HG03558 (cell line): ENCODE measurements around the gene OTOP2.

ENCODE experiments used
- ATAC-seq: cut with Tn5 transposase; IDR thresholded peaks from one replicate; pipeline ENCODE4 v1.9.1; 2021; ENCODE audit warnings: moderate number of reproducible peaks; ENCODE audit not compliant: unreplicated experiment; ENCODE audit errors: extremely low read depth

Gene OTOP2

GRCh38 chr17:74949455-74950115 is 25.5 kb downstream of the OTOP2 start:
- ATAC-seq = no peak

DNA sequence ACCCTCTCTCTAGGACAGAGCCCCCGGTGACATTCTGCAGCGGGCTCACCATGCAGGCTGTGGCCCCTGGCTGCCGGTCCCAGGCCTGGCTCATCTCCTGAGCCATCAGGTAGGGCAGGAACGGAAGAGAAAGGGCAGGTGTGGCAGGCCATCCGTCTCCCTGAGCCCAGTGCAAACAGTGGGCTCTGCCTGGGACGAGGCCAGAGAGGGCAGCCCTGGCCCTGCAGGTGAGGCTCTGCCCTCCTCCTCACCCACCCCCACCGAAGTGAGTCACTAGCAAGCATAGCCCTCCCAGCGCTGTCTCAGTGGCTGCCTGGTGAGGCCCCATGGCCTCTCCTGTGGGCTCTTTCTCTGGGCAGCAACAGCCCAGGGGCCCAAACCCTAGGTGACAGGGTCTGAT is 26.1 kb downstream of the OTOP2 start:
- no peak for ATAC-seq

GRCh38 chr17:74951065-74951464 is 27.0 kb downstream of the OTOP2 start:
- no peak for ATAC-seq

GRCh38 chr17:74951680-74952421 is 27.8 kb downstream of the OTOP2 start:
- ATAC-seq = no peak

GRCh38 chr17:74952431-74953133 is 28.5 kb downstream of the OTOP2 start:
- no peak for ATAC-seq

DNA sequence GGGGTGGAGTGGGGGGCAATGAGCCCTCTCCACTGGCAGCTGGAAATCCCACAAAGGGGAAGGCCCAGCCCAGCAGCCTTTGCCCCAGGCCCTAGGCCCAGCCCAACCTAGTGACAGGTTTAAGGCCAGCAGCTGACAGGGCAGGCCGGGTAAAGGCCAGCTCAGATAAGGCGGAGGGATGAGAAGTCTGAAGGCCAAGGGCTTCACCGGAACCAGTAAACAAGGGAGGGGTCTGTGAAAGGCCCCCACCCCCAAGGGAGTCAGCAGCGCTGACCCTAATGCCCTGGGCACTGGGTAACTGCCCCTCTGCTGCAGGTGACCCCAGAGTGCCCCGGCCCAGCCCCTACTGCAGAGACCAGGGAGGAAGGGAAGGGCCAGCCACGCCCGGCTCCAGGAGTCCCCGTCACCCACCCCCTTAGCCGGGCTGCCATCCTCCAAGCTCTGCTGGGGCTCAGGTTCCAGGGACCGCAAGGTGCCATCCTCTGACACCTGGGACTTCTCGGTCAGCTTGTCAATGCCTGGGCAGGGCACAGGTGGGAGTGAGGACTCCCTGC is 29.1 kb downstream of the OTOP2 start:
- ATAC-seq = no peak

GRCh38 chr17:74954115-74954514 is 30.0 kb downstream of the OTOP2 start:
- no peak for ATAC-seq

DNA sequence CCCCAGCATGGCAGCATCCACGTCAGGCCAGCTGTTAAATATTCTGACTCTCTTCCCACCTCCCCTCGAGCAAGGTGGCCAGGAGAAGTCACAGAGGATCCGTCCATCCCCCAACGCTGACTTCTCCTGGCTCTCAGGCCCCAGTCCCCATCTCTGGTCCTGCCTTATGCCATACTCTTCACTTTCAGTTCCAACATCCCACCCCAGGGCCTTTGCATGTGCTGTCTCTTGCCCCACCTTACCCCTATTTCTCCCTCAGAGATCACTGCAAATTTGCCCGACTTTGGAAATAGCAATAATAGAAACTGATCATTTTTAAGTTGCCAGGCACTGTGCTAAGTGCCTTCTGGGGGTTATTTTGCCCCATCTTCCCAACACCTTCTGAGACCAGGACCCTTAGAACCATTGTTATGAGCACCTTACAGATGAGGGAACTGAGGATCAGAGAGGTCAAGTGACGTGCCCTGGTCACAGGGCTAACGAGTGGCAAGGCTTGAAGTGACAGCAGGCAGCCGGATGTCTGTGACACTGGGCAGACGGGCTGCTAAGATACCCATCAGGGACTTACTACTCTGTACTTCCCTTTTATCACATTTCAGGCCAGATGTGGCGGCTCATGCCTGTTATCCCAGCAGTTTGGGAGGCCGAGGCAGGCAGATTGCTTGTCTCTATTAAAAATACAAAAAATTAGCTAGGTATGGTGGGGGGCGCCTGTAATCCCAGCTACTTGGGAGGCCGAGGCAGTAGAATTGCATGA is 30.8 kb downstream of the OTOP2 start:
- no peak for ATAC-seq

GRCh38 chr17:74956093-74956492 is 32.0 kb downstream of the OTOP2 start:
- no peak for ATAC-seq

DNA sequence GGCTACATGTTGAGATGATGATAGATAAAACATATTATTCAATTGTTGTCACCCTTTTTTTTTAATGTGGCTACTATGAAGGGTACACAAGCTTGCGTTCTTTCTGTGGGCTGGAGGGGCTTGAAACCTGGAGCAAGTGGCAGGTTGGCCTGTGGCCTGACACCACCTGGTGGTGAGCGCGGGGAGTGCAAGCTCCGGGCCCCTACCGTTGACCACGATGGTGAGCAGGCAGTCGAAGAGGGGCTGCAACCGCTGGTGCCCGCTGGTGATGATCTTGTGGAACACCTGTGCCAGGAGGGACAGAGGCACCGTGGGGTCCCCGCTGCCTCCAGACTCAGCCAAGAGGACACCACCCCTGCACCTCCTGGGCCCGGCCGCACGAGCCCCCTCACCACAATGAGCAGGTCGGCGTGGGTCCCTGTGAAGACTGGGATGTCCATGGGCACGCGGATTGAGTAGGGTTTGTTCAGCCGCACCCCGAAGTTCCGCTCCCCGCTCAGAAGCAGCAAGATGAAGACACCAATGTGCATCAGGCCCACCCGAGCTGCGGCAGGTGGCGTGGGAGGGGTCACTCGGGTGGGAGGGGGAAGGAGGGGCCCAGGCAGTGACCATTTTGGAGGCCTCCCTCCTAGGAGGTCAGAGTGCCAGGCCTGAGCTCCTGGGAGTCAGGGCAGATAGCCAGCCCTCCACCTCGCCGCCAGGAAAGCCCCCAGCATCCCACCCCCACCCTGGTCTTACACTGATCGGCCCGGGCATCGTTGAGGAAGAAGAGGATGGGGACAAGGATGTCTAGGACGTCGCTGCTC is 34.1 kb downstream of the OTOP2 start:
- ATAC-seq = no peak

- no peak for ATAC-seq
Measured at GRCh38 chr17:74959826-74960515, 35.9 kb downstream of the OTOP2 start.

DNA sequence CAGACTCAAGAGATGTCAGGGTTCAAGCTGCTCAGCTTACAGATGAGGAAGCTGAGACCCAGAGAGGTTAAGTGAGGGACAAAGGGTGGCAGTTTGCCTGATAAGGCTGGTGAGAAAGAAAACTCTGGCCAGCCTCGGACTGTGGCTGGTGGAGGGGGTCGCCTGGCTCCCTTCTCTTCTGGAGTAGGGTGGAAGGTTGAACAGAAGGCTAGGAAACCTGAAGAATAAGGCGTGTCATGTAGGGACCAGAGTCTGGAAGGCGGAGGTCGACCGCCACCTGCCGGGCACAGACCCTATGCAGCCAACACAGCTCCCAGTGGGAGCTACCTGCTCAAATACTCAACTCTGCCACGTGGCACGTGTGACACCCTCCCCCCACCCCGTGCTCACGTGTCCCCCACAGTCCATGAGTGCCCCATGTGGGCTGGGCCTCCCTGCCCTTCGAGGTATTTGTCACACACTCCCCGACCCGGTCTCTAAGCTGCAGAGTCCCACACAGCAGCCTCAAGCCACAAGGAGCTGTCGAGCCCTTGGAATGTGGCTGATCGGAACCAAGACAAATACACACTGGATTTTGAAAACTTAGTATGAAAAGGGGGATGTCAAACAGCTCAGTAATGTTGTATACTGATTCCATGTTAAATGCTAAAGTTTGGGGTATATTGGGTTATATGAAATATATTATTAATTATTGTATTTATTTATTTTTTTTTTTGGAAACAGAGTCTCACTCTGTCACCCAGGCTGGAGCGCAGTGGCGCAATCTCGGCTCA is 36.7 kb downstream of the OTOP2 start:
- ATAC-seq = no peak

DNA sequence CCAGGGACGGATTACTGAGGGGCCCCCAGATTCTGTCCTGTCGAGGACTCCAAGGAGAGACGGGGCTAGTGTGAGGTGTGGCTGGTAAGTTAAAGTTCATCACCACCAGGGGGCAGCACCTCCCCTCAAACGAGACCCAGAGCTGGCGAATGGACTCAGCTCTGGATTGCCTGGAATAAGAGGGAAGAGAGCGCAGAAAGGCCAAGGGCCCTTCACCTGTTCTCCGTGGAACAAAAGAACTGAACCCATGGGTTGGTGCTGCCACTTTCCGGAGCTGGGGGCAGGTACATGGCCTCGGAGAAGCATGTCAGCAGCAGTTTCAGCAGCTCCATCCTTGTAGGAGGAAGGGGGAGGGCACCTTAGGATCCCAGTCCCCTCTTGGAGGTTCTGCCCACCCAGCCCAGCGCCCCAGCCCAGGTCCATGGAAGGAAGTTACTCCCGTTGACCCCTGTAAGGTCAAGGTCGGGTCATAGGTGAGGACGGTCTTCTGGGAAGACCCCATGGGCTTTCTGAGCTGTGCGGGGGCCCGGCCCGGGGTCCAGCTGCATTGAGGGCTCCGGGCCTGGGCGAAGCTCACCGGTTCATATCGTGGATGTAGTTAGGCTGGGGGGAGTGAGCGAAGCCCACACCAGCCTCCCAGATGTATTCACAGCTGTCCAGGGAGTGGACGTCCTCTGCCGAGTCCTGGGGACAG is 37.7 kb downstream of the OTOP2 start:
- no peak for ATAC-seq

DNA sequence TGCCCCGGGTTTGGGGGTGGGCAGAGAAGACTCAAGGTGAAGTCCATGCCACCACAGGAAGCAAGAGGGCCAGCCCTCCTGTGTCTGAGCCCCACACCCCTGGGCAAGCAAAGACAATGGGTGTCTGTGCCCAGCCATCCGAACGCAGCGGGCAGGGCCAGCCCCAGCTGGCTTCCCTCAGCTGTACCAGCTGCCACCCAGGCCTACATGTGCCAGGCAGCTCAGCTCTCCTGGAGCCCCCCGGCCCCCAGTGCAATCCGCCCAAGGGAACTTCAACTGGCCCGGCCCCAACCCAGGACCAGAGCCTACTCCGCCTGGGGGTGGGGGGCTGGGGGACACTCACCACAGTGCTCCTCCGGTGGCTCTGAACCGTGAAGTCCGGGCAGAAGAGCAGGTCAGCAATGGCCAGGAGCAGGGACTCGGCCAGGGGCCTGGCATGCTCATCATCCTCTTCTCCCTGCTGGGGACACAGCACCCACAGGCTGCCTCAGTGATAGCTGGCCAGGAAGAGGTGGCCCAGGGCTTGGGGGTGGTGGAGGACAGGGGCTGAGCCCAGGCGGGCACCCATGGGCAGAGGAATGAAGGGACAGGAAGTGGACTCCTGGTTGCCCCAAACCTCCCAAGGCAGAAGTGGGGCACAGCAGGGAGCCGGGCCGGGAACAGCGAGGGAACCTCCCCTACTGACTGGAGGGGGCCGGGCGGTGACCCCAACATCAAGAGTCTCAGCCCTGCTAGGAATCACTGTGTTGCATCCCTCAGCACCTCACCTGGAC is 38.7 kb downstream of the OTOP2 start:
- ATAC-seq = no peak

GRCh38 chr17:74963656-74964055 is 39.6 kb downstream of the OTOP2 start:
- no peak for ATAC-seq

DNA sequence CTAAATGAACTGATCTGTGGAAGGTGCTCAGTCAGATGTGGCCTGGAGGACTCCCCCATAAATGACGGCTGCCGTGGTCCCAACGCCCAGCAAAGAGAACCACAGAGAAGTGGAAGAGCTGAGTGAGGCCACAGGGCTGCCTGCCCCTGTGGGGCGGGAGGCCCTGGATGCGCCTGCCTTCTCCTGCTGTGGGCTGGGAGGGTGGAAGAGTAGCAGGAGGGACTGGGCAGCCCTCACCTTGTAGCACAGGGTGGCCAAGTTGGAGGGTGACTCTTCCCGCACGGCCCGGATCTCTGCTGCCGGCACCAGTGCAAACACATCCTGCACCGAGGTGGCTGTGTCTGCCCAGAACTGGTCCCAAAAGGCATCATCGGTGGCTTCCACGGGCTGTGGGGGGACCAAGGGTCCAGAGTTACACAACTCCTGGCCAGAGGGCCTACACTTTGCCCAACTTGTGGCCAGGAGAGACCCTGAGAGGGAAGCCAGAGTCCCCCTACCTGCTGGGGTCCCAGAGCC is 40.2 kb downstream of the OTOP2 start:
- ATAC-seq = no peak
